ENCODE measurements around the gene C15orf61. TPM values are rescaled to one million over a fixed set of nuclear protein-coding genes. Genes with fewer than 3 reads are reported as not detected.

The C15orf61 gene
- total RNA-seq, 1 donor from 2014 or later = 1.9 TPM

Other genes starting within 250 kb of the C15orf61 start
- 4.1 and 4.4 TPM in 2 replicates for gene MAP2K5, start 21.6 kb downstream of the C15orf61 start, total RNA-seq